Skeletal muscle tissue (tissue), 4 donors: ENCODE measurements around the gene SLA2. TPM values are rescaled to one million over a fixed set of nuclear protein-coding genes. Genes with fewer than 3 reads are reported as not detected.
"Not testable (repeated sequence)": the region's sequence is repeated elsewhere in the genome, so short reads cannot be mapped to it uniquely, and the experiment has no call there.

ENCODE experiments used
- H3K27ac ChIP-seq: one replicate; pipeline ENCODE4 v1.7.0; 2013; ENCODE audit warnings: mild to moderate bottlenecking, low read depth, low read length, inconsistent platforms
- H3K27me3 ChIP-seq, 3 donors: one replicate each; pipeline ENCODE4 v1.7.0; 2013; ENCODE audit warnings: low read length in 3 of 3; ENCODE audit not compliant: control insufficient read depth in 3 of 3, insufficient read depth in 3 of 3
- H3K36me3 ChIP-seq, 3 donors: one replicate each; pipeline ENCODE4 v1.7.0; 2013; ENCODE audit warnings: low read length in 3 of 3; ENCODE audit not compliant: control insufficient read depth in 3 of 3, insufficient read depth in 3 of 3
- H3K4me1 ChIP-seq, 3 donors: one replicate each; pipeline ENCODE4 v1.7.0; 2013; ENCODE audit warnings: low read length in 3 of 3, mild to moderate bottlenecking in 3 of 3; ENCODE audit not compliant: control insufficient read depth in 3 of 3, insufficient read depth in 3 of 3
- H3K4me3 ChIP-seq, 3 donors: one replicate each; pipeline ENCODE4 v1.7.0; 2013; ENCODE audit warnings: low read length in 3 of 3
- H3K9ac ChIP-seq, 3 donors: one replicate each; pipeline ENCODE4 v1.7.0; 2013; ENCODE audit warnings: low read length in 3 of 3, mild to moderate bottlenecking in 3 of 3, moderate library complexity in 2 of 3, low read depth in 1 of 3
- H3K9me3 ChIP-seq, 3 donors: one replicate each; pipeline ENCODE4 v1.7.0; 2013; ENCODE audit warnings: low read length in 3 of 3; ENCODE audit not compliant: control insufficient read depth in 3 of 3
- total RNA-seq: library from RNA; depleted of rRNA; stranded (reverse); fragments of >200 nt; gene quantifications from one replicate; pipeline ENCODE4 v1.2.3, GENCODE V29; 2014
- donor health status: Osteomylitis.

Gene SLA2, protein sequence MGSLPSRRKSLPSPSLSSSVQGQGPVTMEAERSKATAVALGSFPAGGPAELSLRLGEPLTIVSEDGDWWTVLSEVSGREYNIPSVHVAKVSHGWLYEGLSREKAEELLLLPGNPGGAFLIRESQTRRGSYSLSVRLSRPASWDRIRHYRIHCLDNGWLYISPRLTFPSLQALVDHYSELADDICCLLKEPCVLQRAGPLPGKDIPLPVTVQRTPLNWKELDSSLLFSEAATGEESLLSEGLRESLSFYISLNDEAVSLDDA
- not detected for total RNA-seq

DNA sequence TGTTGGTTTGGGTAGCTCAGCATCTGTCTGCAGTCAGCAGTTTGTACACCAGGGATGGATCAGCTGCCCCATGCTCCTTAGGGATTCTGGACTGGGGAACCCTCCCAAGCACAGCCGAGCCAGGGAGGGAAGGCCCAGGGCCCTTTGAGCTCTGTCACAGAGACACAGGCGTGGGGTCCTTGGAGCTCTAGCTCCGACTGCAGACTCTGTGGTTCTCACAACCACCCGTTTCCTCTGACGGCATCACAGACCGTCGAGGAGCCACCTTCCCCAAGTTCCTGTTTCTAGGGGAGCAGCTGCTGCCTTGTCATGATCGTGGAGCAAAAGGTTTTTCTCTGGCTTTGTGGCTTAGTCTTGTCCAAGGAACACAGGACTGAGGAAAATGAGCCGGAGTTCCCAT is at the start of gene SLA2:
TSS of gene SLA2 (minus strand) at position 199 of the 400 bp plus-strand sequence. CDS start 4,861 bp downstream, outside the sequence.
- H3K27me3 ChIP-seq = no peaks in the 10 kb centered on the region
- no peak within 1 kb of the TSS for H3K4me3 ChIP-seq
- H3K36me3 ChIP-seq = peaks cover 0 to under 1% (median 0%) of the 10 kb centered on the region in 3 donors
- H3K27ac ChIP-seq = no peak within 1 kb of the TSS
- H3K4me1 ChIP-seq = no peaks in the 10 kb centered on the region
- no peak within 1 kb of the TSS for H3K9ac ChIP-seq
- H3K9me3 ChIP-seq = no peaks in the 10 kb centered on the region

DNA sequence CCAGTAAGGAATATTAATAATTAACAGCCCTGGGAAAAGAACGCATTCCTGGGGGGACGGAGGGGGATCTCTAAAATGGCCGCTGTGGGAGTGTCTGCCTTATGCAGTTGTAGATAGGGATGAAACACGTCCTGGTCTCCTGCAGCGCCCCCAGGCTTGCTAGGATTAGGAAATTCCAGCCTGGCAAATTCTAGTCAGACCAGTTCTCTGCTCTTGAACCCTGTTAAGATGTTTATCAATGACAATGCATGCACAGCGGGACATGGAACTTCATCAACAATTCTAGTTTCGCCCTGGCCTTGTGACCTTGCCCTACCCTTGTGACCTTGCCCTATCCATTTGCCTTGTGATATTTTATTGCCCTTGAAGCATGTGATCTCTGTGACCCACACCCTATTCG is 49.5 kb upstream of the SLA2 start:
- H3K27me3 ChIP-seq, H3K4me1 ChIP-seq, H3K9me3 ChIP-seq, H3K9ac ChIP-seq, H3K4me3 ChIP-seq, H3K36me3 ChIP-seq, H3K27ac ChIP-seq: not testable (repeated sequence)

DNA sequence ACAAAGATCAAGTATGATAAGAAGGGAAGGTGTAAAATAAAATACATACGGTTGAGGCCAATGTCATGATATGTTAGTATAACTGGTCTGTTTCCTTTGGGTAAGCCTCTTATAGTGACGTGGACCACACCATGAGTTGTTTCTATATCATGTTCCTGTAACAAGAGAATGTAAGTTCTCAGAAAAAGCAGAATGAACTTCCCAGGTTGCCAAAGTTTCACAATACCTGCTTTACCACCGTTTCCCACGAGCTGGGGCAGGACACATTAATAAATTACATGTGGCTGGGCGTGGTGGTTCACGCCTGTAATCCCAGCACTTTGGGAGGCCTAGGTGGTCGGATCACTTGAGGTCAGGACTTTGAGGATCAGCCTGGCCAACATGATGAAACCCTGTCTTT is 42.6 kb upstream of the SLA2 start:
- Histone ChIP-seq H3K9me3 (no peaks in the 10 kb centered on the region), H3K27me3 (no peaks in the 10 kb centered on the region), H3K36me3 (peaks cover 14 to 33% (median 33%) of the 10 kb centered on the region in 3 donors), H3K27ac (no peak overlapping the region), H3K4me3 (no peak overlapping the region), H3K9ac (no peak overlapping the region), H3K4me1 (no peaks in the 10 kb centered on the region)

DNA sequence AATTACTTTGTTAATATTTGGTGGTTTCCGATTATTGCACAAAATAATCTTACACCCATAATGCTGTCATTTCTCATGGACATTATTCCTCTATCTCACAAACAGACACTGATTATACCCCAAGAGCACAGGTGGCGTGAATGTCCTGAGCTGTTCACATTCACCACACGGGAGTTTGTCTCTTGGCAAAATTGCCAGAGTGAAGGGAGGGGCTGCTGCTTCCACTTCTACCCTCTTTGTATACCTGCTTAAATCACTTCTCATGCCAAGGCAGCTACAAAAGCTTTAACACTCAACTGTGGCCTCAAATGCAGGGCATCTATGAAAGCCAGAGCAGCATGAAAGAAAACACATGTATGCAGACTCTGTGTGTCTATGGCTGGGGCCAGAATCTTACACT is 41.9 kb upstream of the SLA2 start:
- H3K36me3 ChIP-seq = peaks cover 14 to 34% (median 33%) of the 10 kb centered on the region in 3 donors

DNA sequence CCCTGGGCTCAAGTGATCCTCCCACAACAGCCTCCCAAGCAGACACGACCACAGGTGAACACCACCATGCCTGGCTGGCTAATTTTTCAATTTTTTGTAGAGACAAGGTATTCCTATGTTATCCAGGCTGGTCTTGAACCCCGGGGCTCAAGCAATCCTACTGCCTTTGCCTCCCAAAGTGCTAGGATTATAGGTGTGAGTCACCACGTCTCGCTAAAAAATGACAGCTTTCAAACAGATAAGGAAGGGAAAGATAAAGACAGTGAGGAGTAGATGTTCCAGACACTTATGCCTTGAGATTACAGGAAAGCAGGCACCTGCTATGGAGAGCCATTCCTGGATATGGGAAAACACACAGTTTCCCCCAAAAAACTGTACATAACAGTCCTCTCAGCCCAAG is 40.9 kb upstream of the SLA2 start:
- Histone ChIP-seq H3K9ac (no peak overlapping the region), H3K27ac (no peak overlapping the region), H3K4me1 (no peaks in the 10 kb centered on the region), H3K27me3 (no peaks in the 10 kb centered on the region), H3K4me3 (no peak overlapping the region), H3K36me3 (peaks cover 16 to 40% (median 37%) of the 10 kb centered on the region in 3 donors), H3K9me3 (no peaks in the 10 kb centered on the region)

More for the DNA sequence above, 41.9 kb upstream of the SLA2 start:
- no peaks in the 10 kb centered on the region for H3K4me1 ChIP-seq
- H3K9me3 ChIP-seq = no peaks in the 10 kb centered on the region
- no peak overlapping the region for H3K27ac ChIP-seq
- no peaks in the 10 kb centered on the region for H3K27me3 ChIP-seq
- no peak overlapping the region for H3K4me3 ChIP-seq
- H3K9ac ChIP-seq = no peak overlapping the region

DNA sequence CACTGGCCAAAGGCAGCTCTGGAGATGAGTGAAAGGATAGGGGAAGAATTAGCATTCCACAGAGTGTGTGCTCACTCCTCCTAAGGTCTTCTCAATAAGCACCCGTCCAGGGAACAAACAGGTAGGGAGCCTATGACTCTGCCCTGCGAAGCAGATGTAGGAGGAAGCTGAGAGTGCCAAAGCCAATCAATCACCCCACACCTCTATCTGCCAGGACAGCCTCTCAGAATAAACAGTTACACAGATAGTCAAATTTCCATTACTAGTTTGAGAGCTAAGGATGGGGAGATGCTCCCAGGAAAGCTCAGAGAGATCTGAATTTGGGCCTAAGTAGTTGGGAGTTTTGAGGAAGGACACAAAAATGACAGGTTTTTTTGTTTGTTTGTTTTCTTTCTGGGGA is 40.5 kb upstream of the SLA2 start:
- H3K4me3 ChIP-seq = no peak overlapping the region
- H3K9me3 ChIP-seq = no peaks in the 10 kb centered on the region
- no peak overlapping the region for H3K27ac ChIP-seq
- H3K27me3 ChIP-seq = no peaks in the 10 kb centered on the region
- no peaks in the 10 kb centered on the region for H3K4me1 ChIP-seq
- H3K9ac ChIP-seq = no peak overlapping the region
- peaks cover 16 to 40% (median 37%) of the 10 kb centered on the region in 3 donors for H3K36me3 ChIP-seq

DNA sequence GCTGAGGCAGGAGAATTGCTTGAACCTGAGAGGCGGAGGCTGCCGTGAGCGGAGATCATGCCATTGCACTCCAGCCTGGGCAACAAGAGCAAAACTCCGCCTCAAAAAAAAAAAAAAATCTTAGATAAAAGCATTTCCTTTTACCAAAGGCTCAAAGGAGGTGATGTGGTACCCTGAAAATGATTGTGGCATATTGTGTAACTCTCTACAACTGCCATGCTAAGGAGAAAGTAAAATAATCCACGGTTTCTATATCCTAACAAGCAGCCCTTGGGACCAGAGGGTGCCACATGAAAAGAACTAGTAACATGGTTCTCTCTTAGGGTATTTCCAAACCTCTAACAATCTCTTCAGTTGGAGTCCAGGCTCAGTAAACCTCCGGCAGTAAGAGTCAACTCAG is 38.8 kb upstream of the SLA2 start:
- no peak overlapping the region for H3K9ac ChIP-seq
- H3K27me3 ChIP-seq = no peaks in the 10 kb centered on the region
- H3K36me3 ChIP-seq = peaks cover 16 to 44% (median 40%) of the 10 kb centered on the region in 3 donors
- no peak overlapping the region for H3K27ac ChIP-seq
- H3K4me1 ChIP-seq = no peaks in the 10 kb centered on the region
- H3K4me3 ChIP-seq = no peak overlapping the region
- no peaks in the 10 kb centered on the region for H3K9me3 ChIP-seq

DNA sequence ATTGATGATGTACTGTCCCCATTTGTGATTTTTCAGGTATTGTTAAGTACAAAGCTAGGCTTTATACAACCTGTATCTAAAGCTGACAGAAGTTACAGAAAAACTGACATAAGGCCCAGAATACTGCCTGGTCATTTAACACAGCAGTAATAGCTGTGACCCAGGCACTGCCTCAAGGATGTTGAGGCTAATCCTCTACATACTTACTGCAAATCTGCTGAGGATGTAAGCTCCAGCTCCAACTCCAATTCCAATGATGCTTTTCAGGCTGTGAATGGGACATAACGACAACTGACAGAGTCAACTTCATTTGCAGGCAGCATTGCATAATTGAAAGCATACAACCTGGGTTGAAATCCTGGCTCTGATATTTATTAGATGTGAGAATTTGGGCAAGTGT is 36.3 kb upstream of the SLA2 start:
- Histone ChIP-seq H3K27me3 (no peaks in the 10 kb centered on the region), H3K27ac (no peak overlapping the region), H3K9me3 (no peaks in the 10 kb centered on the region), H3K4me1 (no peaks in the 10 kb centered on the region), H3K4me3 (no peak overlapping the region), H3K9ac (no peak overlapping the region), H3K36me3 (peaks cover 19 to 50% (median 35%) of the 10 kb centered on the region in 3 donors)

DNA sequence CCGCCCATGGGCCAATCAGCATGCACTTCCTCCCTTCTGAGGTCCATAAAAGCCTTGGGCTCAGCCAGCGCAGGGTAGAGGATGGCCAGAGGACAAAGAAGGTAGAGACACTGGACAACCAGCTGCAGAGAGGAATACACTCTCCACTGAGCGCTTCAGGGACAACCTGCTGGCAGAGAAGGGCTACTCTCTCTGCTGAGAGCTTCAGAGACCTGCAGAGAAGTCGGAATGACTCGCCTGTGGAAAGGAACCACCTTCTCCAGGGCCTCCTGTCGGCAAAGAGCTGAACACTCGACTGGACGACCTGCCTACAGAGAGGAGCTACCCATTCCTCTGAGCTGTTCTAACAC is 31.4 kb upstream of the SLA2 start:
- Histone ChIP-seq H3K27ac (no peak overlapping the region), H3K4me1 (no peaks in the 10 kb centered on the region), H3K36me3 (peaks cover 5 to 27% (median 10%) of the 10 kb centered on the region in 3 donors), H3K27me3 (no peaks in the 10 kb centered on the region), H3K4me3 (no peak overlapping the region), H3K9ac (no peak overlapping the region), H3K9me3 (no peaks in the 10 kb centered on the region)

DNA sequence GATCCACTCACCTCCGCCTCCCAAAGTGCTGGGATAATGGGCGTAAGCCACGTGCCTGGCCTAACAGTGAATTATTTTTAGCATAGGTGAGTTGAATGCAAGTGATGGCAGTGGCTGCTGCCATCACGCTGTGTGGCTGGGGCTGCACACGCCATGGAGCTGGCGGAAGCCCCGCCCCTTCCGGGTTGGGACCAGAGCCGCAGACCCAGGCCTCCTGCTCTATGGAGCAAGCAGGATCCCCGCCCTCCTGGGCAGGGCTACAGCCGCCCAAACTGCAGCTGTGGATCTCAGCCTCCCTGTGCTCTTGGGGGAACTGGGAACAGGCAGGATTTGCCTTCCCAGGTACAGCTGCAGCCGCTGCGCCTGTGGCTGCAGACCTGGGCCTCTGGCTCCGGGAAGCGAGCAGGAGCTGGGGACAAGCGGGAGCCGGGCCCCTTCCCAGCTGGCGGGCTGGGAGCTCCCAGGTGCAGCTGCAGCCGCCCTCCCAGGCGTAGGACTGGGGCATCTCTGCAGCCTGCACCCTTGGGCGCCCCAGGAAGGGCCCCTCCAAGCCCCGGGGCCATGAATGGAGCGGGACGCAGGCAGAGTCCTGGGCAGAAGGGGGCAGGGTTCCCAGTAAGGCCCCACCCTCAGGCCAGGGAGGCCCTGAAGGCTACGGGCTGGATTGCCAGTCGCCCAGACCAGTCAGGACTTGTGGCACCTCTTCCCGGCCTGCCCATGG is 30.9 kb upstream of the SLA2 start:
- no peaks in the 10 kb centered on the region for H3K9me3 ChIP-seq
- no peaks in the 10 kb centered on the region for H3K27me3 ChIP-seq
- no peak overlapping the region for H3K4me3 ChIP-seq
- H3K9ac ChIP-seq = no peak overlapping the region
- H3K4me1 ChIP-seq = no peaks in the 10 kb centered on the region
- H3K36me3 ChIP-seq = peaks cover 3 to 24% (median 8%) of the 10 kb centered on the region in 3 donors
- no peak overlapping the region for H3K27ac ChIP-seq
